CD8-positive, alpha-beta memory T cell (primary cell): ENCODE results near the gene GLRB. TPM values are rescaled to one million over a fixed set of nuclear protein-coding genes. Genes with fewer than 3 reads are reported as not detected.

Experiments used
- CTCF ChIA-PET: fragments of 350-600 bp; sonication (Branson Sonifier 250); formaldehyde crosslinking; loops from one replicate; lab custom pipeline; 2021; ENCODE audit warnings: antibody characterized with exemption; lab: Charles Lee
- POLR2A ChIA-PET: fragments of 350-600 bp; sonication (Branson Sonifier 250); formaldehyde crosslinking; loops from one replicate; lab custom pipeline; 2021; ENCODE audit warnings: antibody characterized with exemption; lab: Charles Lee
- DNase-seq, 5 donors: peaks; one replicate each; pipeline versions ENCODE4 v3.0.0 to v3.0.0-alpha.2; 2020 to 2022; ENCODE audit warnings: mixed read lengths in 1 of 5
- H3K27ac ChIP-seq: one replicate; pipeline ENCODE4 v1.7.0; 2013; ENCODE audit warnings: low read depth, mild to moderate bottlenecking, low read length, moderate library complexity
- H3K27me3 ChIP-seq: 2 replicates; pipeline ENCODE4 v1.7.0; 2013; ENCODE audit warnings: low read length, mild to moderate bottlenecking; ENCODE audit not compliant: insufficient read depth, poor library complexity, severe bottlenecking
- H3K36me3 ChIP-seq: 2 replicates; pipeline ENCODE4 v1.7.0; 2013; ENCODE audit warnings: mild to moderate bottlenecking, low read length, moderate library complexity; ENCODE audit not compliant: insufficient read depth
- H3K4me1 ChIP-seq: 2 replicates; pipeline ENCODE4 v1.7.0; 2013; ENCODE audit warnings: mild to moderate bottlenecking, low read length, moderate library complexity; ENCODE audit not compliant: insufficient read depth
- H3K4me3 ChIP-seq: 2 replicates; pipeline ENCODE4 v1.7.0; 2013; ENCODE audit warnings: mild to moderate bottlenecking, low read length
- H3K9me3 ChIP-seq: 2 replicates; pipeline ENCODE4 v1.7.0; 2013; ENCODE audit warnings: mild to moderate bottlenecking, low read length
- H3K27ac Mint-ChIP-seq, 8 donors: one replicate each; pipeline ENCODE4 v1.8.0; 2020 to 2021; ENCODE audit warnings: mixed read lengths in 8 of 8, mild to moderate bottlenecking in 6 of 8, inconsistent platforms in 3 of 8, moderate library complexity in 3 of 8
- H3K27me3 Mint-ChIP-seq, 2 donors: one replicate each; pipeline ENCODE4 v1.8.0; 2020 to 2021; ENCODE audit warnings: mixed read lengths in 2 of 2, mild to moderate bottlenecking in 1 of 2, moderate library complexity in 1 of 2
- H3K36me3 Mint-ChIP-seq, 3 donors: one replicate each; pipeline ENCODE4 v1.8.0; 2020 to 2021; ENCODE audit warnings: mixed read lengths in 3 of 3, inconsistent platforms in 1 of 3, mild to moderate bottlenecking in 1 of 3
- H3K4me1 Mint-ChIP-seq, 3 donors: one replicate each; pipeline ENCODE4 v1.8.0; 2020 to 2021; ENCODE audit warnings: mixed read lengths in 3 of 3, inconsistent platforms in 1 of 3, mild to moderate bottlenecking in 1 of 3
- H3K4me3 Mint-ChIP-seq, 7 donors: one replicate each; pipeline ENCODE4 v1.8.0; 2020 to 2021; ENCODE audit warnings: mixed read lengths in 7 of 7, mild to moderate bottlenecking in 6 of 7, moderate library complexity in 4 of 7, inconsistent platforms in 2 of 7
- H3K9me3 Mint-ChIP-seq, 5 donors: one replicate each; pipeline ENCODE4 v1.8.0; 2020 to 2022; ENCODE audit warnings: mixed read lengths in 5 of 5, mild to moderate bottlenecking in 3 of 5, moderate library complexity in 2 of 5, inconsistent platforms in 1 of 5
- polyA plus RNA-seq: library from polyadenylated mRNA; unstranded; fragments of 300-500 nt; fragmentation: Illumina TruSeq; gene quantifications from one replicate; pipeline ENCODE4 v1.2.3, GENCODE V29; 2021
- total RNA-seq, 2 experiments: library from RNA; stranded (reverse); gene quantifications; one replicate each; pipeline ENCODE4 v1.2.3, GENCODE V29; 2021

The GLRB gene
- total and polyA plus RNA-seq, 3 experiments from 2014 or later = not detected

- Histone ChIP-seq H3K36me3 (no peaks in the 10 kb centered on the region), H3K4me1 (no peaks in the 10 kb centered on the region), H3K27ac (no peak overlapping the region), H3K4me3 (no peak overlapping the region), H3K9me3 (no peaks in the 10 kb centered on the region), H3K27me3 (no peaks in the 10 kb centered on the region)
- DNase-seq = no peak
- Mint-ChIP-seq H3K4me1 (no peaks in the 10 kb centered on the region), H3K36me3 (no peaks in the 10 kb centered on the region), H3K9me3 (peaks cover 5 to 14% (median 11%) of the 10 kb centered on the region in 5 donors), H3K27ac (no peak overlapping the region), H3K27me3 (no peaks in the 10 kb centered on the region), H3K4me3 (no peak overlapping the region)
- POLR2A ChIA-PET = no interaction called here
- CTCF ChIA-PET = no interaction called here
Measured at GRCh38 chr4:157195374-157195773, 119.4 kb downstream of the GLRB start.

DNA sequence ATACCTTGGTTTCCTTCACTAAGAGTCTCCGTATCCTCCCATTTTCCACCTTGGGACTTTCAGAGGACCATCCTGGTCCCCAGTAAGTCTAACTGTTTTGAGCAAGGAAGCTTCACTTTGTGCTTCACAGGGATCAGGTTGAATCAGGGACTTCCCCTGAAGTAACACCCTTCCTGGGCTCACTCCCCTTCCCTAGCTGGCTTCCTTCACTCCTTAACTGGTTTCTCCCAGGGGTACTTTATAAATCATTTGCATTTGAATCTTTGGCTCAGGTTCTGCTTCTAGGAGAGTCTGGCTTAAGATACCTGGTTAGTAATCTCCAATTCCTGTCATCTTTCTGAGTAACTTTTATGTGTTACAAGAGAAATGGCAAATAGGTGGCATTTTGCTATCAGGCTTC lies 120.1 kb downstream of the GLRB start:
- H3K27me3 ChIP-seq = no peaks in the 10 kb centered on the region
- no peak overlapping the region for H3K27ac Mint-ChIP-seq
- H3K27ac ChIP-seq = no peak overlapping the region
- H3K27me3 Mint-ChIP-seq = no peaks in the 10 kb centered on the region
- no peak overlapping the region for H3K4me3 Mint-ChIP-seq
- CTCF ChIA-PET = no interaction called here
- H3K36me3 ChIP-seq = no peaks in the 10 kb centered on the region
- H3K4me1 ChIP-seq = no peaks in the 10 kb centered on the region
- H3K4me3 ChIP-seq = no peak overlapping the region
- H3K9me3 Mint-ChIP-seq = peaks cover 3 to 10% (median 8%) of the 10 kb centered on the region in 5 donors
- no peaks in the 10 kb centered on the region for H3K9me3 ChIP-seq
- no peaks in the 10 kb centered on the region for H3K4me1 Mint-ChIP-seq
- POLR2A ChIA-PET = no interaction called here
- H3K36me3 Mint-ChIP-seq = no peaks in the 10 kb centered on the region
- DNase-seq = no peak

DNA sequence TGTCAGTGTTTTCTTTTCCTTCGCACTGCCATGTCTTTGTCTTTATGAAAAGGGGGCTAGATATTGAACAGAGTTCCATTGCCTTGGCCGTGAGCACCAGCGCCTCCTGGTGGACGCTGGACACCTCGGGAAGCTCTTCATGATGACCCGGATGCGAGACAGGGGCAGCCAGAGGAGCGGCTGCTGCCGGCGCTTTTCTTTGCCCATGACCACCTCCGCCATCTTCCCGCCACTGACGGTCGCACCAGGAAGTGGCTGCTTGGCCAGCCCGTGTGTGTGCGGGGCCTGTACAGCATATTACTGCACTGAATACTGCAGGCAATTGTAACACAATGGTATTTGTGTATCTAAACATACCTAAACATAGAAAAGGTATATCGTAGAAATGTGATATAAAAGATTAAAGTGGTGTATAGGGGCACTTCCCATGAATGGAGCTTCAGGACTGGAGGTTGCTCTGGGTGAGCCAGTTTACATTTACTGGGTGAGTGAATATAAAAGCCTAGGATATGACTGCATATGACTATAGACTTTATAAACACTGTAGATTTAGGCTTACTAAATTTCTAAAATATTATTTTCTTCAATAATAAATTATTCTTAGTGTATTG lies 128.8 kb downstream of the GLRB start:
- POLR2A ChIA-PET = no interaction called here
- Mint-ChIP-seq H3K36me3 (no peaks in the 10 kb centered on the region), H3K4me3 (no peak overlapping the region), H3K27me3 (no peaks in the 10 kb centered on the region), H3K9me3 (peaks cover 0 to 13% (median 5%) of the 10 kb centered on the region in 5 donors), H3K4me1 (no peaks in the 10 kb centered on the region), H3K27ac (no peak overlapping the region)
- Histone ChIP-seq H3K9me3 (no peaks in the 10 kb centered on the region), H3K4me3 (no peak overlapping the region), H3K27me3 (no peaks in the 10 kb centered on the region), H3K27ac (no peak overlapping the region), H3K4me1 (no peaks in the 10 kb centered on the region), H3K36me3 (no peaks in the 10 kb centered on the region)
- no peak for DNase-seq
- CTCF ChIA-PET = no interaction called here

DNA sequence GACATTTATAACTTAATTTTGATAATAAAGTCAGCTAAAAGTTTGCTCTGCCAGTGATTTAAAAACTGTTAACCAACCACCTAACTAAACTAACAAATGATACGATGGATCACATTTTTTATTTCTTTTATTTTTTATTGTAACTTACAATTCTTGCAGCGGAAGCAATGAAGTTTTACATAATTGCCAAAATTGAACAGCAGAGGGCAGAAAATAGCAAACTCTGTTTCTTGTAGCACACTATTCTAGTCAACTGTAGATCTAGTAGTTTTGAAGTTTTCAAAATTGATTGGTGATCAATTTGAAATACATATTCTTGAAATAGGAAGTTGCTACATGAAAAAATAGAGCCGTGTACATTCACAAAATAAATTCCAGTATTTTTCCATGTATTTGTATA lies 141.8 kb downstream of the GLRB start:
- ChIA-PET CTCF (no interaction called here), POLR2A (no interaction called here)
- Histone ChIP-seq H3K36me3 (no peaks in the 10 kb centered on the region), H3K27me3 (no peaks in the 10 kb centered on the region), H3K4me3 (no peak overlapping the region), H3K9me3 (no peaks in the 10 kb centered on the region), H3K27ac (no peak overlapping the region), H3K4me1 (no peaks in the 10 kb centered on the region)
- no peak for DNase-seq
- H3K27me3 Mint-ChIP-seq = peaks cover 2 to 6% of the 10 kb centered on the region in 2 donors
- H3K4me1 Mint-ChIP-seq = no peaks in the 10 kb centered on the region
- no peaks in the 10 kb centered on the region for H3K36me3 Mint-ChIP-seq
- no peak overlapping the region for H3K27ac Mint-ChIP-seq
- H3K9me3 Mint-ChIP-seq = peaks cover 4 to 17% (median 10%) of the 10 kb centered on the region in 5 donors
- H3K4me3 Mint-ChIP-seq = no peak overlapping the region

- no peak overlapping the region for H3K4me3 Mint-ChIP-seq
- H3K4me1 Mint-ChIP-seq = no peaks in the 10 kb centered on the region
- CTCF ChIA-PET = no interaction called here
- H3K36me3 ChIP-seq = no peaks in the 10 kb centered on the region
- no peak overlapping the region for H3K27ac Mint-ChIP-seq
- no peak overlapping the region for H3K27ac ChIP-seq
- H3K9me3 Mint-ChIP-seq = peaks cover 4 to 27% (median 12%) of the 10 kb centered on the region in 5 donors
- H3K36me3 Mint-ChIP-seq = no peaks in the 10 kb centered on the region
- H3K4me1 ChIP-seq = no peaks in the 10 kb centered on the region
- no peak for DNase-seq
- H3K27me3 ChIP-seq = no peaks in the 10 kb centered on the region
- POLR2A ChIA-PET = no interaction called here
- H3K4me3 ChIP-seq = no peak overlapping the region
- peaks cover 2 to 11% of the 10 kb centered on the region in 2 donors for H3K27me3 Mint-ChIP-seq
- no peaks in the 10 kb centered on the region for H3K9me3 ChIP-seq
Measured at GRCh38 chr4:157219711-157220370, 143.9 kb downstream of the GLRB start.

DNA sequence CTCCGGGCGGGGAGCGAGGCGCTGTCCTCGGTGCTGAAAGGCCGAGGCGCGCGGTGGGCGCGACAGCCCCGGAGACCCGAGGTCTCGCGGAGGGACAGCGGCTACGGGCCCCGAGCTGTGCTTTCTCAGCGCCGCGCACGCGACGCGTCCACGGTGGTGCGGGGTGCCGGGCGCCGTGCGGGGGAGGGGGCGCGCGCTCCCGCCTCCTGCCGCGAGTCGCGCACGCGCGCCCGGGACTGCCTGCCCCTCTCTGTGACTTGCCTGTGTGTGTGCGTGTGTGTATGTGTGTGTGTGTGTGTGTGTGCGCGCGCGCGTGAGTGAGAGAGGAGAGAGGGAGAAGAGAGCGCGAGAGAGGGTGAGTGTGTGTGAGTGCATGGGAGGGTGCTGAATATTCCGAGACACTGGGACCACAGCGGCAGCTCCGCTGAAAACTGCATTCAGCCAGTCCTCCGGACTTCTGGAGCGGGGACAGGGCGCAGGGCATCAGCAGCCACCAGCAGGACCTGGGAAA lies 144.5 kb downstream of the GLRB start, which contains the start of gene GRIA2:
GRIA2 (plus strand) TSS at position 358 of the 511 bp plus-strand sequence. CDS start 315 bp downstream, outside the sequence.
- Mint-ChIP-seq H3K9me3 (peaks cover 4 to 27% (median 12%) of the 10 kb centered on the region in 5 donors), H3K36me3 (no peaks in the 10 kb centered on the region), H3K4me1 (no peaks in the 10 kb centered on the region), H3K4me3 (no peak within 1 kb of the TSS), H3K27me3 (peaks cover 2 to 11% of the 10 kb centered on the region in 2 donors), H3K27ac (no peak within 1 kb of the TSS)
- no peaks in the 10 kb centered on the region for H3K27me3 ChIP-seq
- no peaks in the 10 kb centered on the region for H3K9me3 ChIP-seq
- no peak within 1 kb of the TSS for H3K27ac ChIP-seq
- DNase-seq = no peak
- no peak within 1 kb of the TSS for H3K4me3 ChIP-seq
- no peaks in the 10 kb centered on the region for H3K4me1 ChIP-seq
- POLR2A ChIA-PET = no interaction called here
- CTCF ChIA-PET = no interaction called here
- no peaks in the 10 kb centered on the region for H3K36me3 ChIP-seq

GRCh38 chr4:157221426-157221894 lies 145.5 kb downstream of the GLRB start:
- no peaks in the 10 kb centered on the region for H3K27me3 ChIP-seq
- ChIA-PET POLR2A (no interaction called here), CTCF (no interaction called here)
- no peak for DNase-seq
- H3K4me3 ChIP-seq = no peak overlapping the region
- H3K36me3 Mint-ChIP-seq = no peaks in the 10 kb centered on the region
- peaks cover 4 to 23% (median 10%) of the 10 kb centered on the region in 5 donors for H3K9me3 Mint-ChIP-seq
- H3K4me3 Mint-ChIP-seq = no peak overlapping the region
- no peak overlapping the region for H3K27ac ChIP-seq
- no peaks in the 10 kb centered on the region for H3K4me1 ChIP-seq
- peaks cover 2 to 11% of the 10 kb centered on the region in 2 donors for H3K27me3 Mint-ChIP-seq
- no peak overlapping the region for H3K27ac Mint-ChIP-seq
- H3K9me3 ChIP-seq = no peaks in the 10 kb centered on the region
- H3K4me1 Mint-ChIP-seq = no peaks in the 10 kb centered on the region
- no peaks in the 10 kb centered on the region for H3K36me3 ChIP-seq
